Coronary artery (tissue), 2 donors: ENCODE results near the gene IRF2BP1.
"Not testable (repeated sequence)": the region's sequence is repeated elsewhere in the genome, so short reads cannot be mapped to it uniquely, and the experiment has no call there.

ENCODE experiments used
- DNase-seq: peaks from one replicate; pipeline ENCODE4 v3.0.0-alpha.2; 2017; ENCODE audit warnings: low spot score
- H3K27ac ChIP-seq, 2 donors: fragments of 200-600 bp; sonication (generic); one replicate each; pipeline ENCODE4 v1.5.1; 2016 to 2019
- H3K4me3 ChIP-seq: fragments of 200-600 bp; sonication (generic); 2 replicates; pipeline ENCODE4 v1.5.1; 2016; ENCODE audit warnings: mild to moderate bottlenecking, moderate library complexity
- TF ChIP-seq, protein P1 (sequence below): fragments of 200-600 bp; sonication (generic); IDR thresholded peaks from one replicate; pipeline ENCODE4 v1.5.1; 2019; ENCODE audit warnings: antibody characterized with exemption

The IRF2BP1 gene

DNA sequence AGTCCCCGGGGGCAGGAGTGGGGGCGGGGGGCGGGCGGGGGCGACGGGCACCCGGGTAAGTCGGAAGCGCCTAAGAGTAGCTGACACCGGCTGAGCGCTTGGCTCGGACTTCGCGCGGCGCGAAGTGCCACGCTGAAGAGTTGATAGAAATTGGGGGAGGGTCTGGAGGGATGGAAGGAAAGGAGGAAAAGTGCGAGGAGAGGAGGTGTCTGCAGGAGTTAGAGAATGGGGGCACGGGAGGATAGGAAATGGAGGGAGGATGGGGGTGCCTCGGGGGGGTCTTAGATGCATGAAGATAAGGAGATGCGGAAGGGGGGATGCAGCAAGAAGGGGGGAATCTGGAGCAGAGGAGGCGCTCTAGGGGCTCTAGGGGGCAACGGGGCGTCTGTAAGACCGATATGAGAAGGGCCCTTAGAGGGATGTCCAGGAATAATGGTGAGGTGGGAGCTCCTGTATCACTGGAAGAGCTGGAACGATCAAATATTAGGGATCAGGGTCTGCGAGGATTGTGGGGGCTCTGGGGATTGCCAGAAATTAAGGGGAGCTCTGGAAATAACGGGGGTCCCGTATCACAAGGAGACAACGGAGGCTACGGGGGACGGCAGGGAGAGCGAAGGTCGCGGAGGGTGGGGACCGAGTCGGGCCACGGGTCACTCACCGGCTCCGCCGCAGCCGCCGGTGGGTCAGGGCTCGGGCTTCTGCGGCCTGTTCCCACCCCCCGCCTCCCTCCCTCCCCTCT is 16.1 kb upstream of the IRF2BP1 start, which contains the start of gene MYPOP:
Gene MYPOP (minus strand): TSS at position 702 of the 739 bp plus-strand sequence. CDS start 840 bp downstream, outside the sequence.
- TF ChIP-seq, protein P1, sequence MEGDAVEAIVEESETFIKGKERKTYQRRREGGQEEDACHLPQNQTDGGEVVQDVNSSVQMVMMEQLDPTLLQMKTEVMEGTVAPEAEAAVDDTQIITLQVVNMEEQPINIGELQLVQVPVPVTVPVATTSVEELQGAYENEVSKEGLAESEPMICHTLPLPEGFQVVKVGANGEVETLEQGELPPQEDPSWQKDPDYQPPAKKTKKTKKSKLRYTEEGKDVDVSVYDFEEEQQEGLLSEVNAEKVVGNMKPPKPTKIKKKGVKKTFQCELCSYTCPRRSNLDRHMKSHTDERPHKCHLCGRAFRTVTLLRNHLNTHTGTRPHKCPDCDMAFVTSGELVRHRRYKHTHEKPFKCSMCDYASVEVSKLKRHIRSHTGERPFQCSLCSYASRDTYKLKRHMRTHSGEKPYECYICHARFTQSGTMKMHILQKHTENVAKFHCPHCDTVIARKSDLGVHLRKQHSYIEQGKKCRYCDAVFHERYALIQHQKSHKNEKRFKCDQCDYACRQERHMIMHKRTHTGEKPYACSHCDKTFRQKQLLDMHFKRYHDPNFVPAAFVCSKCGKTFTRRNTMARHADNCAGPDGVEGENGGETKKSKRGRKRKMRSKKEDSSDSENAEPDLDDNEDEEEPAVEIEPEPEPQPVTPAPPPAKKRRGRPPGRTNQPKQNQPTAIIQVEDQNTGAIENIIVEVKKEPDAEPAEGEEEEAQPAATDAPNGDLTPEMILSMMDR, result no peak
- Histone ChIP-seq H3K4me3 (peak within 1 kb of the TSS; percentile 75), H3K27ac (peak within 1 kb of the TSS; percentile 39 to 79)
- no peak for DNase-seq

DNA sequence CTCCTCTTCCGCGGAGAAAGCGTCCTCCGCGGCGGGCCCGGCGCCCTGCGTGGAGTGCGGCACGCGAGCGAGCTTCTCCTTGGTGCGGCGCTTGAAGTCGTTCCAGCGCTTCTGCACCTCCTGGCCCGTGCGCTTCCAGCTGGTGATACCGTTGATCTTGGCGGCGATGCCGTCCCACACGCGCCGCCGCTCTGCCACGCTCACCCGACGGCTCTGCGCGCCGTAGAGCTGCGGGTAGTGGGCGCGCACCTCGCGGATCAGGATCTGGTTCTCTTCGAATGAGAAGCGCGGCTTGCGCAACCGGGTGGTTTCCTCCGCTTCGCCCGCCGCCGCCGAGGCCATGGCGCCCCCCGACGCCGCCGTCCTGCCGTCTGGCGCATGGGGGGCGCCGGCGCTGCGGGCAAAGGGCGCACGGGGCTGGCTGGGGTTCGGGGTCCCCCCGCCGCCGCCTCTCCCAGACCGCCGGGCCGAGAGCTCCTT is 15.5 kb upstream of the IRF2BP1 start:
- DNase-seq, result no peak
- H3K27ac ChIP-seq, result peak overlapping the region in 1 of 2 donors; percentile 24
- TF ChIP-seq, protein P1, result no peak
- peak overlapping the region; percentile 75 for H3K4me3 ChIP-seq

DNA sequence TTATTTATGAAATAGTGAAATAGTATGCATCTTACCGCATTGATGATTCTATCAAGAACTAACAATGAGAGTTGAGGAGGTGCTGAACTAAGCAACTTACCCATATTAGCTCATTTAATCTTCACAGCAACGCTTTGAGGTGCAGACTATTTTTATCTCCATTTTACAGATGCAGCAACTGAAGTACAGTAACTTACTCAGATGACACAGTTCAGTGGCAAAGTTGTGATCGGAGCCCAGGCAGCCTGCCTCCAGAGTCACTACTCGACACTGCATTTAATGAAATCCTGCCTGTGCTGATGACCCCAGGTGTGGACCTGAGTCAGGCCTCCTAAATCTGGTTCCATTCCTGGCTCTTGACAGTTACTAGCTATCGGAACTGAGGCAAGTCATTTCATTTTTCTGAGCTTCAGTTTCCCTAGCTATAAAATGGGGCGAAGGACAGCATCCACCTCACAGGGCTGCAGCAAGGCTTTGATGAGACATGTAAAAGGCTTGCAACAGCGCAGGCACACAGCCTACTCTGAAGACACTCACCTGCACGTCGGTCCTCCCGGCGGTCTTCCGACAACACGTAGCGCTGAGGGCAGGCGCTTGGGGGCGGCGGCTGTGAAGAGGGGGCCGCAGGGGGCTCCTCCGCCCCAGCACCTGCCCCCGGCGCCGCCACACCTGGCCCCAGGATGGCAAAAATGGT is 14.9 kb upstream of the IRF2BP1 start:
- TF ChIP-seq, protein P1, result no peak
- Histone ChIP-seq H3K27ac (no peak overlapping the region), H3K4me3 (peak overlapping the region; percentile 75)
- DNase-seq, result no peak

DNA sequence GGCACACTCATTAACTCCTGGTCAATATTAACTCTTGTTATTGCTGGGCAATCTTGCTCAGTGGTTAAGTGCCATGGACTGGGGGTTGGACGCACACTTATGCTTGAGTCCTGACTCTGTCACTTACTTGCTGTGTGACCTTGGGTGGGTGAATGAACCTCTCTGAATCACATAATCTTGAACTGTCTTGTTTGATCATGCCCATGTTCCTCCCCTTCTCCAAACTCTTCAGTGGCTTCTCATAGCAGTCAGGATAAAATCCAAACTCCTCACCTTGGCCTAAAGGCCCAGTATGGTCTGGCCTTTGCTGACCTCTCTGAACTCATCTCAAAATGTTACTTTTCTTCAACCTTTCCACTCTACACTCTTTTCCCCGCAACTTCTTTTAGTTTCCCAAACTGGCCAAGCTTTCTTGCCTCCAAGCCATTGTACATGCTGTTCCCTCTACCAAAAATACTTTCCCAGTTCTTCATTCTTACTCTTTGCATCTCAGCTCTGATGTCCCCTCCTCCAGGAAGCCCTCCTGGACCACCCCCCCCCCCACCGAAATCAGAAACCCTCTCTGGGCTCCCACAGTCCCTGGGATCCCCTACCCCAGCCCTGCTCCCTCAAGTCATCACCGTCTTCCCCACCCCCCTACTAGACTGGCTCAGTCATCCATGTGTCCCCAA is 14.1 kb upstream of the IRF2BP1 start:
- no peak overlapping the region for H3K27ac ChIP-seq
- DNase-seq, result no peak
- TF ChIP-seq, protein P1, result no peak
- H3K4me3 ChIP-seq, result no peak overlapping the region

DNA sequence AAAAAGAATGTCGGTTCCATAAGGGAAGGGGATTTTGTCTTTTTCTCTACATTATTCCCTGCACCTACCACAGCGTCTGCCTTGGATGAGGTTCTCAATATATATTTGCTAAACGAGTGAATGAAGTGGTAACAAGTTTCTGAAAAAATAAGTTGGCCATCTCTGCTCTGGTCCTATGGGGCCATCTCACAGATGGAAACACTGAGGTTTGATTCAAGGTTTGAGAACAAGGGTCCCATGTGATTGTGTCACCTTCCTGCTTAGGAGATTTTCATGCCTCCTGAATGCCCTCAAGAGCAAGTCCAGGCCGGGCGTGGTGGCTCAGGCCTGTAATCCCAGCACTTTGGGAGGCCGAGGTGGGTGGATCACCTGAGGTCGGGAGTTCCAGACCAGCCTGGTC is 13.3 kb upstream of the IRF2BP1 start:
- no peak for DNase-seq

DNA sequence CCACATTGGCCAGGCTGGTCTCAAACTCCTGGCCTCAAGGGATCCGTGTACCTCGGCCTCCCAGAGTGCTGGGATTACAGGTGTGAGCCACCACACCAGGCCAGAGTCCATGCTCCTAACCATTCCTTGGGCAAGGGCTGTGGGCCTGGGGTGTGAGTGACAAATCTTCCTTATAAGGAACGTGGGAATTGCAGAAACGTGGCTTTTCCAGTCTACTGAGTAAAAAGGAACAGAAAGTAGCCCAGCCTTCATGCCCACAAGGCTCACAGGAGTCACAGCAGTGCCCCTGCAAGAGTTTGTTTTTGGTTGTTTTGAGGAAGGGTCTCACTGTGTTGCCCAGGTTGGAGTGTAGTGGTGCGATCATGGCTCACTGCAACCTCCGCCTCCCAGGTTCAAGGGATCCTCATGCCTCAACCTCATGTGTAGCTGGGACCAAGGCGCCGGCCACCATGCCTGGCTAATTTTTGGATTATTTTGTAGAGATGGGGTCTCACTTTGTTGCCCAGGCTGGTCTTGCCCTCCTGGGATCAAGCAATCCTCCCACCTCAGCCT is 11.4 kb upstream of the IRF2BP1 start:
- DNase-seq, result no peak
- Histone ChIP-seq H3K4me3 (no peak overlapping the region), H3K27ac (no peak overlapping the region)
- TF ChIP-seq, protein P1, result no peak

More for the DNA sequence above, 13.3 kb upstream of the IRF2BP1 start:
- H3K27ac ChIP-seq, result no peak overlapping the region
- H3K4me3 ChIP-seq, result no peak overlapping the region
- TF ChIP-seq, protein P1, result no peak

DNA sequence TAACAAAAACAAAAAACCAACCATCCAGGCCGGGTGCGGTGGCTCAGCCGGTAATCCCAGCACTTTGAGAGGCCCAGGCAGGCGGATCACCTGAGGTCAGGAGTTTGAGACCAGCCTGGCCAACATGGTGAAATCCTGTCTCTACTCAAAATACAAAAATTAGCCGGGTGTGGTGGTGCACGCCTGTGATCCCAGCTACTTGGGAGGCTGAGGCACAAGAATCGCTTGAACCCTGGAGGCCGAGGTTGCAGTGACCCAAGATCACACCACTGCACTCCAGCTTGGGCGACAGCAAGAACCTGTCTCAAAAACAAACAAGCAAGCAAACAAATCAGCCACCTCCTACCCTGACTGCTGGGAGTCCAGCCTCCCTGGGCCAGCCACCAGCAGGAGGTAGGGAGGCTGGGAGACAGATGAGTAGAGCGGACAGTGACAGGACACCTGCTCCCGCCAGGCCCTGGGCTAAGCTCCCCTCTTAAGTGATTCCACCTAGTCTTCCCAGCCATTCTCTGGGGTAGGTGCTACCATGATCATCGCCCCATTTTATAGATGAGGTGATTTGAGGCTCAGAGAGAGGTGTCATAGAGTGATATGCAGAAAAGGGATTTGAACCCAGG is 10.2 kb upstream of the IRF2BP1 start:
- H3K27ac ChIP-seq, result peak overlapping the region in 1 of 2 donors; percentile 32
- not testable (repeated sequence) for H3K4me3 ChIP-seq, DNase-seq
